ENCODE measurements around the gene IMP3.

IMP3 gene

DNA sequence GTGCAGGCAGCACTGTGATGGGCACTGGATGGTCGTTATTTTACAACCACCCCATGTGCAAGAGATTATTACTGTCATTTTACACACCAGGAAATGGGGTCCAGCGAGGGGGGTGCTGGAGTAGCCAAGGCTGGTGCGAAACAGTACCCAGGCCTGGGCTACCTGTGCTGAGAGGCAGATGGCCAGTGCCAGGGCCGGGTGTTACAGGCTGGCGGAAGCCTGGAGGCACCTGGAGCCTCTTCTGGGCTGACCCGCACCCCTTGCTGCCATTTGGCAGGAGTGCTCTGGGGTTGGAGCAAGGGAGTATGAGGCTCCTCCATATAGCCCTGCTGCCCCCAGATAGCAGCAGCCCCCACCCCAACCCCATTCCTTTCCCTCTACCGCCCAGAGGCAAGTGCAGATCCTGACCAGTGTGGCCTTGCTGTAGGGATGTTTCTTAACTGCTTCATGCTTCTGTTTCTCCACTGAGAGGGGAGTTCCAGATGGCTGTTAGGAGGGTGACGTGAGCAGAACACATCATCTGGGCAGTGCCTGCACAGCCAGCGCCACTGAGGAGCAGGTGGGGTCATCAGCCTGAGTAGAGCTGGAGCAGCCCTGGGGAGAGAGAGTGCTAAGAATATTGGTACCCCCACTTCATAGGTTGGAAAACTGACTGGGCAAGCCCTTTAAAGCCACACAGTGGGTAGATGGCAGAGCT lies 22.9 kb upstream of the IMP3 start:
- Mint-ChIP-seq H3K36me3 (no peaks in the 10 kb centered on the region), H3K27me3 (peaks cover 10% of the 10 kb centered on the region), H3K4me1 (no peaks in the 10 kb centered on the region), H3K4me3 (no peak overlapping the region), H3K9me3 (no peaks in the 10 kb centered on the region), H3K27ac (no peak overlapping the region)
- DNase-seq (ENCODE audit: low spot score in 2 of 2) (no peak), ATAC-seq (ENCODE audit: low read depth) (no peak)

DNA sequence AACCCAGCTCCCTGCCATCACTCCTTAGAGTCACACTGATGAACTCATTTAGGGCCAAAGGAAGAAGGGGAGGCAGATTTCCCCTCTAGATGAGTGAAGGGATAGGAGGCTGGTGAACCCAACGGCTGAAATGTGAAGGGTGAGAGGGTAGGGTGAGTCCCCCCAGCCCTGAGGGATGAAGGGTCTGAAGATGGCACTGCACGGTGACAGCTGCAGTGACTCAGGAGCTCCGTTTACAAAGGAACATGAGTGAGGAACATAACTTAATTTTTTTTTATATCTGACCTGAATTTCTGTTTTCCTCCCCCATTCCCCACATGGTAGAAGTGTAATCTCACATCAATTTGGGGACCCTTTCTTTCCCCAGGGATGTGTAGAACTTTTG lies 21.7 kb upstream of the IMP3 start:
- no peak overlapping the region for H3K4me3 Mint-ChIP-seq
- DNase-seq (ENCODE audit: low spot score in 2 of 2), result no peak
- no peaks in the 10 kb centered on the region for H3K4me1 Mint-ChIP-seq
- H3K9me3 Mint-ChIP-seq, result no peaks in the 10 kb centered on the region
- peaks cover 6% of the 10 kb centered on the region for H3K27me3 Mint-ChIP-seq
- H3K27ac Mint-ChIP-seq, result no peak overlapping the region
- H3K36me3 Mint-ChIP-seq, result no peaks in the 10 kb centered on the region
- no peak for ATAC-seq (ENCODE audit: low read depth)

DNA sequence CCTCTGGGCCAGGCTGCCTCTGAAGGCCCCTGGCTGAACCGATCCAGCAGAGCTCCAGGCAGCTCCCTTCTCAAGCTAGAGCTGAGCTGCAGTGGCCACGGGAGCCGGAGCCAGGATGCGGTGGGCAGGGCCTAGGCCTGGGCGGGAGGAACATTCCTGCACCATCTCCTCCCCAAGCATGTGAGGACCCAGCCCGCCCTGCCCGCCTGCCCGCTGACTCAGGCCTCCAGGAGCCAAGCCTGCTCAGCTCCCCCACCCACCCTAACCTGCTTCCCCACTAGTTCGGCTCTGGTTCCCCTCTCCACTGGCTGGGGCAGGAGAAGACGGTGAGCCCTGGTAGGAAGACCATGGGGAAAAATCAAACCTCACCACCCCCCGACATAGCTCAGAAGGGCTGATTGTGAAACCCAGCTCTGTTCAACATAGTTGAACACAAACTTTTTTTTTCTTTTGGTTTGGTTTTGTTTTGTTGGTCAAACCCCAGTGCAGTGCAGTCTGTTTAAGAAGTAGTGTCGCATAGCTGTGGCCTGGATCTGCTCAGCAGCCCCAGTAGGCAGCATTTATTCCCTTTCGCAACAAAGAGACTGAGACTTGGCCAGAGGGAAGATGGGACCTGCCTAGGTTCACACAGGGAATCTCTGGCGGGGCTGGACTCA lies 21.2 kb upstream of the IMP3 start:
- no peak for DNase-seq (ENCODE audit: low spot score in 2 of 2)
- Mint-ChIP-seq H3K36me3 (no peaks in the 10 kb centered on the region), H3K9me3 (no peaks in the 10 kb centered on the region), H3K27me3 (peaks cover 3% of the 10 kb centered on the region), H3K27ac (no peak overlapping the region), H3K4me1 (no peaks in the 10 kb centered on the region), H3K4me3 (no peak overlapping the region)
- ATAC-seq (ENCODE audit: low read depth), result no peak

DNA sequence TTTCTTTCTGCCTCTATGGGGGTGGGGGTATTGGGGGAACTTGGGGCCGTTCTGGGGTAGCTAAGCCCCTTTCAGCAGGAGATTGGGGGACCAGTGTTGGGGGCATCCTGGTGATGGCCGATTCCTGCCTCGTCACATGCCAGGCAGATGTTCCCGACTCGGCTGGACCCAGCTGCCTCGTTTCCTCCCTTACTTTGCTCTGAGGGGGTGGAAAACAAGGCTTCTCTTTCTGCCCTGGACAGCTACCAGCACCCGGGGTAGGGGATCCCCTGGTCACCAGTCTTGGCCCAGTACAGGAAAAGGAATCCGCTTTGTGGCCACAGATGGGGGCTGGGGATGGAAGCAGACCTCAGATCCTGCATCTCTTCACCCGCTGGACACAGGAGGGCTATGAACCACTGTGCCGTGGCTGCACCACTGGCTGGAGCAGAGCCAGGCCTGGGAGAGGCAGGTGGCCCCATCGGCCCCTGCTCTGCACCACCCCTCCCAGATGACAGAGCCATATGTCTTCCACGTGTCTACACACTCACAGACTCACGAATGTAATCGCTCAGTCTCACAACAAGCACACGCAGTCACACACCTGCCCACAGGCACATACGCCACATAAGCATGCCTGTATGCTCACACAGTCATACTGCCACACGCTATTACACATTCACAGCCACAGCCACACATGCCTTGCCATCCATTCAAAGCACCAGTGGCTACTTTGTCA lies 20.1 kb upstream of the IMP3 start:
- Mint-ChIP-seq H3K27ac (no peak overlapping the region), H3K9me3 (no peaks in the 10 kb centered on the region), H3K4me1 (no peaks in the 10 kb centered on the region), H3K36me3 (no peaks in the 10 kb centered on the region), H3K4me3 (no peak overlapping the region), H3K27me3 (peaks cover 2% of the 10 kb centered on the region)
- DNase-seq (ENCODE audit: low spot score in 2 of 2) (no peak), ATAC-seq (ENCODE audit: low read depth) (no peak)

DNA sequence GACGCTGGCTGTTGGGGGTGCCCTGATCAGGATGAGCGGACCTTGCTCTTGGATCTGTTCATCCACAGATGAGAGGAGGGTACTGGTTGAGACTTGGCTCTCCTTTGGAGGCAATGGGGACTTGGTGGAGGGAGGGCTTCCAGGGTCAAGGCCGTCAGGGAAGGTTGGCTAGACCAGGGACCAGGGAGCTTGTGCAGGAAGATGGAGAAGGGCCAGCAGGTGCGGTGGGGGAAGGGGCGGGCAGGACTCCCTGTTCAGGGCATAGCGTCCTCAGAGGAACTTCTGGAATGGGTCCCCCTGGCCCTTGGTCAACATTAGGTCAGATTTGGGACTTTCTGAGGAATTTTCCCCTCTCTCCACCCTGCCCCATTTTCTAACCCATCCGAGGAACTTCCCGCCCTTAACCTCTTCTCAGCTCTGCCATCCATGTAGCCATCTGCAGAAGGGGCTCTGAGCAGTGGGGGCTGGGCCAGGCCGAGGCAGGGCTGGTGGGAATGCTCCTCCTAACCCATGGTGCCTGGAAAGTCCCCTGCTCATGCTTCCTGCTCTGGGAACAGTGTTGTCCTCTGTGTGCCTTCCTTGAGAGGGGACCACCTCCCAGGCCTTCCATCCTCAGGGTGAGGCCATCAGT lies 19.2 kb upstream of the IMP3 start:
- no peak for DNase-seq (ENCODE audit: low spot score in 2 of 2)
- no peak overlapping the region for H3K4me3 Mint-ChIP-seq
- H3K27ac Mint-ChIP-seq, result no peak overlapping the region
- no peak for ATAC-seq (ENCODE audit: low read depth)
- H3K27me3 Mint-ChIP-seq, result no peaks in the 10 kb centered on the region
- H3K4me1 Mint-ChIP-seq, result no peaks in the 10 kb centered on the region
- H3K9me3 Mint-ChIP-seq, result no peaks in the 10 kb centered on the region
- H3K36me3 Mint-ChIP-seq, result no peaks in the 10 kb centered on the region

DNA sequence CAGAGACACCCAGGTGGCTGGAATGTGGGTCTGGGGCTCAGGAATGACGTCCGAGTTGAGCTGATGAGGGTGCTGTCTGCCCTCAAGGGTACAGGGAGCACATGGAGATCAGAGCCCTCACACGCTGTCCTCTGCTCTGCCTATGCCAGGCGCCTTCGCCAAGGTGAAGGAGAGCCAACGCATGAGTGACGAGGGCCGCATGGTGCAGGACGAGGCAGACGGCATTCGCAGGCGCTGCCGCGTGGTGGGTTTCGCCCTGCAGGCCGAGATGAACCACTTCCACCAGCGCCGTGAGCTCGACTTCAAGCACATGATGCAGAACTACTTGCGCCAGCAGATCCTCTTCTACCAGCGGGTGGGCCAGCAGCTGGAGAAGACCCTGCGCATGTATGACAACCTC lies 16.8 kb upstream of the IMP3 start:
- Mint-ChIP-seq H3K27me3 (no peaks in the 10 kb centered on the region), H3K9me3 (no peaks in the 10 kb centered on the region), H3K36me3 (no peaks in the 10 kb centered on the region), H3K27ac (no peak overlapping the region), H3K4me3 (no peak overlapping the region), H3K4me1 (no peaks in the 10 kb centered on the region)
- no peak for ATAC-seq (ENCODE audit: low read depth)
- no peak for DNase-seq (ENCODE audit: low spot score in 2 of 2)

DNA sequence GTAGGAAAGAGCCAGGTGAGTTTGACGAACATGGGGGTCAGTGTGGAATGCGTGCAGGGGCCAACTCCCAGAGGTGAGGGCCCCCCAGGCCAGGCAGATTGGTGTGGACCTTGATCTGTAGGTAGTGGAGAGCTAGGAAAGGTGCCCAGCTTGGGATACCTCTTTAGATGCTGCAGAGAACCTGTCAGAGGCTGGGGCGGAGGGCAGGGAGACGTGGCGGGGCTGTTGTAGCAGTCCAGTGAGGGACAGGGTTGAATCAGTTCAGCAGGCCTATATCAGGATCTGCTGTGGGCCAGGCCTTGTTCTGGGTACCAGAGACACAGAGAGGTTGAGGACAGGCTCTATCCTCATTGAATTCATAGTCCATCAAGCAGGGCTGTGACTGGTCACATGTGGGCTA lies 16.3 kb upstream of the IMP3 start:
- ATAC-seq (ENCODE audit: low read depth), result no peak
- H3K27ac Mint-ChIP-seq, result no peak overlapping the region

DNA sequence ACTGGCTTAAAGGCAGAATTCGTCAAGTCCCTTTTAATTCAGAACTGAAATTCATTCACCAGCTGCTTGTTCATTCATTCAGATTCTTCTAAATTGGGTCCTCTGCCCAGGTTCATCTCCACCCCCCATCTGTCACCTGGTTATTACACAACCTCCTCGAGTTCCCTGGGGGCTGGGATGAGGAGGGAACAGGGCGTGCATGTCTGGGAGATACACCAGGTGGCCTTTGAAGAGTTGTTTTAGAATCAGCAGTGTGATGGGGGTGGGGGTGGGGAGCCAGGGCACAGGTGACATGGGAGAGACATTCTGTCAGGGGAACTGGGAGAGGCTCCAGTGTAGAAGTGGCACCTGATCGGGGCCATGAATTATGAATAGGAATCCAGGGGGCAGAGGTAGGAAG lies 15.9 kb upstream of the IMP3 start:
- Mint-ChIP-seq H3K9me3 (no peaks in the 10 kb centered on the region), H3K4me3 (no peak overlapping the region), H3K27ac (no peak overlapping the region), H3K4me1 (no peaks in the 10 kb centered on the region), H3K27me3 (no peaks in the 10 kb centered on the region), H3K36me3 (no peaks in the 10 kb centered on the region)
- no peak for ATAC-seq (ENCODE audit: low read depth)
- DNase-seq (ENCODE audit: low spot score in 2 of 2), result no peak

More for the DNA sequence above, 16.3 kb upstream of the IMP3 start:
- no peaks in the 10 kb centered on the region for H3K36me3 Mint-ChIP-seq
- H3K4me1 Mint-ChIP-seq, result no peaks in the 10 kb centered on the region
- no peaks in the 10 kb centered on the region for H3K9me3 Mint-ChIP-seq
- H3K27me3 Mint-ChIP-seq, result no peaks in the 10 kb centered on the region
- no peak overlapping the region for H3K4me3 Mint-ChIP-seq
- DNase-seq (ENCODE audit: low spot score in 2 of 2), result no peak

DNA sequence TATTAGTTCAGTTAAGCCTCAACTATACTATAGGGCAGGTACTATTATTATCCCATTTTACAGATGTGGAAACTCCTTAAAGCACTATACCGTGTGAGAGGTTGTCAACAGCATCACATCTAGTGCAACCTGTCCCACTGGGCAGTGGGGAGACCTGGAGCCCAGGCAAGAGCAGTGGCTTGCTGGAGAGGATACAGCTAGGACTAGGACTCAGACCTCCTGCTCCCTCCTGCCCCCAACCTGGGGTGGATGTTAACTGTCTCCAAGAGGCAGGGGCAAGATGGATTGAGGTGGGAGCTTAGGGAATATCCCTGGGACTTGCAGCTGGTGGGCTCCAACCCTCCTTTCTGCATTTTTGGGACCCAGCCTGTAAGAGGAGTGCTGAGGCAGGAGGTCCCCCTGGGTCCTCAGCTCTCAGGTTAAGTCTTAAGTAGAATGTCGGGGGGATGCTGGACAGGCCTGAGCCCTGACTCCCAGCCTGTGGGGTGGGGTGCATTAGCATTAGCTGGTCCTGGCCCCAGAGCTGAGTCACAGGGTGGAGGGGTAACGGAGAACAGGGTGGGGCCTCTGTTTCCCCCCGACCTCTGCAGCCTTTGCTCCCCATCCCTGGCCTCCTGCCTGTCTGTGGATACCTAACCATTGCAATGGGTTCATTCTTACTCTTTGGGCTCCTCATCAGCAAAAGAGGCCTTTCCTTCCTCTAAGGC lies 14.3 kb upstream of the IMP3 start:
- Mint-ChIP-seq H3K4me3 (no peak overlapping the region), H3K27ac (no peak overlapping the region), H3K27me3 (no peaks in the 10 kb centered on the region), H3K4me1 (no peaks in the 10 kb centered on the region), H3K36me3 (no peaks in the 10 kb centered on the region), H3K9me3 (no peaks in the 10 kb centered on the region)
- ATAC-seq (ENCODE audit: low read depth) (no peak), DNase-seq (ENCODE audit: low spot score in 2 of 2) (no peak)

DNA sequence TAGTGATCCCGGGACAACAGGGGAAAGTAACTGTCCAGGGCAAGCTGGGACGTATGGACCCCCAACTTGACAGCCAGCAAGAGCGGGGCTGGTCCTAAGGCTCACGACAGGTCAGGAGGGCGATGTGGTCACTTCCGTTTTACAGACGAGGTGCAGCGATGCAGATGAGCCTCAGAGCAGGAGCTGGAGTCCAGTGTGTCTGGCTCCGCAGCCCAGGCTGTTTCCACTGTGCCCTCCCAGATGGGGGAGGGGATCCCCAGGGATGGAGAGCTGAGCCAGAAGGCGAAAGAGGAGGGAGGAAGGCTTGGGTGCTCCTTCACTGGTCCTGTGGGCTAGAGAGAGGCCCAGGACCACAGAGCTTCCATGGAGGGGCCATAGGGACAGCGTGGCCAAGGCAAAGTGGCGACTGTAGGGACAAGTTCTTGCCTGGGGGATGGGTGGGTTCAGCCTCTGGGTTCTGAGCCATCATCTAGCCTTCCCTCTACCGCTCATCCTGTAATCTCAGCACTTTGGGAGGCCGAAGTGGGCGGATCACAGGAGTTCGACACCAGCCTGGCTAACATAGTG lies 13.4 kb upstream of the IMP3 start:
- ATAC-seq (ENCODE audit: low read depth) (no peak), DNase-seq (ENCODE audit: low spot score in 2 of 2) (no peak)
- Mint-ChIP-seq H3K27ac (no peak overlapping the region), H3K27me3 (no peaks in the 10 kb centered on the region), H3K4me3 (no peak overlapping the region), H3K9me3 (no peaks in the 10 kb centered on the region), H3K4me1 (no peaks in the 10 kb centered on the region), H3K36me3 (no peaks in the 10 kb centered on the region)

DNA sequence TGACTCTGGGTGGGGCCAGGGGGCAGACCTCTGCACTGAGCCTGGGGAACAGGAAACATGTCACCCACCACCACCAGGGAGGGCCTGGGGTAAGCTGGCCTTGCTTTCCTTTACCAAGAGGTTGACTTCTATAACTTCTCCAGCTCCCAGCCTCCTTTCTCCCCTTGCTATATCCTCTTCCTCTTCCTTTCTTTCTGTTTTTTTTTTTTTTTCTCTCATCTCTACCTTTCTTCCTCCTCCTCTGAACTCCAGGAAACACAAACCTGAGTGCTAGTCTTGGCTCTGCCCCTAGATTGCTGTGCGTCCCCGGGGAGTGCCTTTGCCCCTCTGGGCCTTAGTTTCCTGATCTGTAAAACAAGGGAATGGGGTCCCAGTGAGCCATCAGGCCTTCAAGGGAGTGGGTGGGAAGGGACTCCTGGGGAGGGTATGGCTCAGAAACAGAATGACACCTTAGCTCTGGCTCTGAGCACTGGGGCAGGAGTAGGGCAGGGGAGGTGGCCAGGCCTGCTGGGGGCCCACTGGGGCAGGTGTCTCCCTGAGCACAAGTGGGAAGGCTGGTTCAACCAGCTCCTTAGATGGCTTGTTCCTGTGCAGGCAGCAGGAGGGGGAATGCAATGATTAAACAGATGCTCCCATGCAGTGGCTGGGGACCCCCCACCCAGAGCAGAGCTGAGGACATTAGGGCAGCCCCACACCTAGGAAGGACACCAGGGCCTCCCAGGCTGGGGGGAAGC lies 12.0 kb upstream of the IMP3 start:
- Mint-ChIP-seq H3K27me3 (no peaks in the 10 kb centered on the region), H3K9me3 (no peaks in the 10 kb centered on the region), H3K4me1 (peaks cover under 1% of the 10 kb centered on the region), H3K36me3 (no peaks in the 10 kb centered on the region), H3K27ac (no peak overlapping the region), H3K4me3 (no peak overlapping the region)
- no peak for ATAC-seq (ENCODE audit: low read depth)
- DNase-seq (ENCODE audit: low spot score in 2 of 2), result no peak

DNA sequence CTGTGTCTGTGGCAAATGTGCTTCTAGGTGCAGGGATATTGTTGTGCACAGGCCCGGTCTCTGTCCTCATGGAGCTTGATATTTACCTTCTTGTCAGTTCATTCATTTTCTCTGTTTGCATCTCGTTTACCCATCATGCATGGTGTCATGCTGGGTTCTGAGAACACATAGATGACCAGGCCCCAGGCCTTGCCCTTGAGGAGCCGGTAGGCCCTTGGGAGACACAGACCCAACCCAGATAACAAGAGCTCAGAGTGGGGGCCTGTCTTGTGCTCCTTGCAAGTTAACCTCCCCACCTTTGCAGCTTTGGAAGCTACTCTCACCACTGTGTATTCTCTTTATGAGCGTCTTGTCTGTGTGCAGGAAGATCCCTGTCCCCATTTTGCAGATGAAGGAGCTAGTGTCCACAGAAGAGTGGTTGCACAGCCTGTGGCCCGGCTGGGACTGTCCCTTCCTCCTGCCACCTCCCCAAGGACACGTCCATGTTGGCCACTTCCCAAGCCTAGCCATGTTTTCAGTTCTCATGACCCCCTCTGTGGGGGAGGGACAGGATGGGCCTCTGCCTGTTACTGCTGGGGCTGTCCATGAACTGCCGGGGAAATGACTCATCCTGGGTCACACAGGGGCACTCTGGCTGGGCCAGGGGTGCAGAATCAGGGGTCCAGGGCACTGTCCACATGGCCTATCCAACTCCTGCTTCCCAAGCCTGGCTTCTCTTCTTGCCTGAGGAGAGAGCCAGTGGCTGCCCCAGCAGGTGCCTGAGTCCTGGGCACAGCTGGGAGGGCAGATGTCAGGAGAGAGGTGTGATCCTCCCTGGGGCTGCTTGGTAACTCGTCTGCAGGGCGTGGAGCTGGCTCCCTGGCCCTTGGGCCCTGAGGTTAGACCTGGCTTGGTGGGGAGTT lies 11.1 kb upstream of the IMP3 start:
- H3K27me3 Mint-ChIP-seq, result no peaks in the 10 kb centered on the region
- H3K4me3 Mint-ChIP-seq, result no peak overlapping the region
- H3K4me1 Mint-ChIP-seq, result peaks cover 4% of the 10 kb centered on the region
- DNase-seq (ENCODE audit: low spot score in 2 of 2) (no peak), ATAC-seq (ENCODE audit: low read depth) (no peak)
- no peak overlapping the region for H3K27ac Mint-ChIP-seq
- no peaks in the 10 kb centered on the region for H3K9me3 Mint-ChIP-seq
- H3K36me3 Mint-ChIP-seq, result no peaks in the 10 kb centered on the region
